Chondrocyte (in vitro differentiated cells): ENCODE measurements around the gene PFDN6. TPM values are rescaled to one million over a fixed set of nuclear protein-coding genes. Genes with fewer than 3 reads are reported as not detected.

Source experiments
- DNase-seq: peaks from one replicate; pipeline ENCODE4 v3.0.0; 2021; ENCODE audit warnings: mixed read lengths, low spot score
- H3K27ac Mint-ChIP-seq: one replicate; pipeline ENCODE4 v1.8.0; 2021; ENCODE audit warnings: mild to moderate bottlenecking, moderate library complexity, mixed read lengths; ENCODE audit not compliant: unreplicated experiment
- H3K27me3 Mint-ChIP-seq: 2 replicates; pipeline ENCODE4 v1.8.0; 2021; ENCODE audit warnings: low read depth, mixed read lengths
- H3K36me3 Mint-ChIP-seq: 2 replicates; pipeline ENCODE4 v1.8.0; 2021; ENCODE audit warnings: low read depth, mixed read lengths
- H3K4me1 Mint-ChIP-seq: 2 replicates; pipeline ENCODE4 v1.8.0; 2021; ENCODE audit warnings: low read depth, mild to moderate bottlenecking, mixed read lengths
- H3K4me3 Mint-ChIP-seq: one replicate; pipeline ENCODE4 v1.8.0; 2021; ENCODE audit warnings: mild to moderate bottlenecking, moderate library complexity, mixed read lengths; ENCODE audit not compliant: unreplicated experiment
- H3K9me3 Mint-ChIP-seq: 2 replicates; pipeline ENCODE4 v1.8.0; 2021; ENCODE audit warnings: low read depth, mixed read lengths
- total RNA-seq: library from RNA; stranded (reverse); gene quantifications from 3 replicates; pipeline ENCODE4 v1.2.1, GENCODE V29; 2021
- TF ChIP-seq, protein P1 (sequence below): fragments of 200-600 bp; sonication (generic); IDR thresholded peaks from 2 replicates; pipeline ENCODE4 v1.5.0; 2021; ENCODE audit warnings: antibody characterized with exemption, mild to moderate bottlenecking, moderate library complexity

The PFDN6 gene
- total RNA-seq, 1 donor from 2014 or later, result 25.3 TPM

DNA sequence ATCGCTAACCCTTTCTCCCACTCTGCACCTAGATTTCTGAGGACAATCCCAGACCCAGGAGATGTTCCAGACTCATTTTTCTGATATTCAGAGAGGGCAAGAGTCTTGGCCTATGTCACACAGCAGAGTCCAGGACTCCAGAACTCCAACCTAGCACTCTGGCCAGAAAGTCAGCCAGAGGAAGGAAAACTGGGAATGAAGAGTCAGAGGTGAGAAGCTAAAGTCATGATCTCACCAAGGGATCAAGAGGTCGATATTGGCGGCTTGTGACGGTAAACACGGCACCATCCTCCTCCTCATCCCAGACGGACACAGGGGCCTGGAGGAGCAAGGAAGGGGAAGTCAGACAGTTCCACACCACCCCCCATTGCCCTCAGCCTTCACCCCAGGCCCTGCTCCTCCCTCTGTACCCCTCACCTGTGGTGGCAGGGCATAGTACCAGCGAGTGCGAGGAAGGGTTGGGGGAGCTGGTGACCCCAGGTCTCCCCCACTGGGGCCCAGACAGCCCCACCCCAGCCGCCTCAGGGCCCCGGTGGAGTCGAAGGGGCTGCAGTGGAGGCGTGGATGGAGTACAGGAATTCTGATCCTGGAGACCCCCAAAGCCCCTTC is 7.5 kb downstream of the PFDN6 start:
- H3K36me3 Mint-ChIP-seq, result peaks cover 8% of the 10 kb centered on the region
- H3K27me3 Mint-ChIP-seq, result no peaks in the 10 kb centered on the region
- H3K27ac Mint-ChIP-seq, result peak overlapping the region; percentile 74
- H3K9me3 Mint-ChIP-seq, result no peaks in the 10 kb centered on the region
- TF ChIP-seq, protein P1, sequence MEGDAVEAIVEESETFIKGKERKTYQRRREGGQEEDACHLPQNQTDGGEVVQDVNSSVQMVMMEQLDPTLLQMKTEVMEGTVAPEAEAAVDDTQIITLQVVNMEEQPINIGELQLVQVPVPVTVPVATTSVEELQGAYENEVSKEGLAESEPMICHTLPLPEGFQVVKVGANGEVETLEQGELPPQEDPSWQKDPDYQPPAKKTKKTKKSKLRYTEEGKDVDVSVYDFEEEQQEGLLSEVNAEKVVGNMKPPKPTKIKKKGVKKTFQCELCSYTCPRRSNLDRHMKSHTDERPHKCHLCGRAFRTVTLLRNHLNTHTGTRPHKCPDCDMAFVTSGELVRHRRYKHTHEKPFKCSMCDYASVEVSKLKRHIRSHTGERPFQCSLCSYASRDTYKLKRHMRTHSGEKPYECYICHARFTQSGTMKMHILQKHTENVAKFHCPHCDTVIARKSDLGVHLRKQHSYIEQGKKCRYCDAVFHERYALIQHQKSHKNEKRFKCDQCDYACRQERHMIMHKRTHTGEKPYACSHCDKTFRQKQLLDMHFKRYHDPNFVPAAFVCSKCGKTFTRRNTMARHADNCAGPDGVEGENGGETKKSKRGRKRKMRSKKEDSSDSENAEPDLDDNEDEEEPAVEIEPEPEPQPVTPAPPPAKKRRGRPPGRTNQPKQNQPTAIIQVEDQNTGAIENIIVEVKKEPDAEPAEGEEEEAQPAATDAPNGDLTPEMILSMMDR, result no peak
- peak overlapping the region; percentile 98 for H3K4me3 Mint-ChIP-seq
- H3K4me1 Mint-ChIP-seq, result peaks cover 36% of the 10 kb centered on the region
- no peak for DNase-seq

DNA sequence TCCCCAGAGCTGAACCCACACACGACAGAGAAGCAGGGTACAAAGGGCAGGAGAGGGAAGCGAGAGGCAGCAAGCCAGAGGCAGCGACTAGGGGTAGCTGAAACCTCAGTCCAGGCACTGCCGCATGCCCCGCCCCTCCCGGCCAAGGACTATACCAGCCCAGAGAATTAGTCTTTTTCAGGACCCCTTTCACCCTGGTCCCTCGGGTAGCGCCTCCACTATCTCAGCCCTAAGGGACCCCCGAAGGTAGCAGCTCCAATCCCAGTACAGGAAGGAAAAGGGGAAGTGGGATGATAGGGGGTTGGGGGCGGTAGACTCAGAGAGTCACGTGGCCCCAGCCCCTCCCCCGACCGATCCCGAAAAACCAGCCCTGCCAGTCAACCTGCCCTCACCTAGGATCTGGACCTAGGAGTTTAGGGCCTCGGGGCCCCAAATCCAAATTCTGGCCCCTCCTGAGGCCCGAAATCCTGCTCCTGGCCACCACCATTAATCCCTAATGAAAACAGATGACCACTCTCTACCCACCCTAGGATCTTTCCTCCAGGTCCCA is 8.1 kb downstream of the PFDN6 start:
- peak overlapping the region; percentile 74 for H3K27ac Mint-ChIP-seq
- TF ChIP-seq, protein P1, result no peak
- H3K4me1 Mint-ChIP-seq, result peaks cover 36% of the 10 kb centered on the region
- DNase-seq, result no peak
- H3K36me3 Mint-ChIP-seq, result peaks cover 7% of the 10 kb centered on the region
- H3K4me3 Mint-ChIP-seq, result peak overlapping the region; percentile 98
- H3K27me3 Mint-ChIP-seq, result no peaks in the 10 kb centered on the region
- H3K9me3 Mint-ChIP-seq, result no peaks in the 10 kb centered on the region

DNA sequence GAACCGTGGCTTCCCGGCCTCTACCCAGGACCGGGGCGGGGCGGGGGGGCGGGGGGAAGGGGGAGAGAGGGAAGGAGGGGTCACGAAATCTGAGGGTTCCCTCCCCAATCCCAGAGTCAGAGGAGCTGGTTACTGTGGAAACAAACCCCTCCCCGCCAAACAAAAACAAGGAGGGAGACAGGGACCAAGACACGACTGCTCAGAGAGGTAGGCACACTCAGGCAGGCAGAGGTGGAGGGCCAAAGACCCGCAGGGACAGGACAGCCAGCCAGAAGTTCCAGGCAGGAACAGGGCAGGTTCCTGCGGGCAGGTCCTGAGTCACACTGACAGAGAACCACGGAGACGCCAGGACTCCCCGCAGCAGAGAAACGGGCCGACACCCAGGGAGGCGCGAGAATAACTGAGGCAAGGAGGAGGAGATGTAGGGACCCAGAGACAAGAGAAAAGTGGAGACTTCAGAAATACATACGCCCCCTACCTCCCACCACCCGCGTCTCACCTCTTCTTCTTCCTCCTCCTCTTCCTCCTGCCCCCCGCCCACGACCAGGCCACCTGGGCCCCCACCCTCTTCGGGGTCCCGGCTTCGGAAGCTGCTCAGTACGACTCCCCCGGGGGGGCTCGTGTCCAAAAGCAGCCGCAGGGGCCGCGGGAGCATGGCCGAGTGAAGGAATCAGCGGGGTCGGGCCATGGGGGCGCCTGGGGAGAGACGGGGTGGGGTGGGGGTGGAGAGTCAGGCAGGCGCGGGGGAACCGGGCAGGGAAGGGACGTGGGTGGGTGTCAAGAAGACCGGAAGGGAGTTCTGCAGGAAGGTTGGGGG is 8.8 kb downstream of the PFDN6 start:
- Mint-ChIP-seq H3K27ac (peak overlapping the region; percentile 99), H3K4me3 (peak overlapping the region; percentile 98), H3K27me3 (no peaks in the 10 kb centered on the region), H3K4me1 (peaks cover 36% of the 10 kb centered on the region), H3K9me3 (no peaks in the 10 kb centered on the region), H3K36me3 (peaks cover 7% of the 10 kb centered on the region)
- TF ChIP-seq, protein P1, result peak; percentile 42
- DNase-seq, result no peak

DNA sequence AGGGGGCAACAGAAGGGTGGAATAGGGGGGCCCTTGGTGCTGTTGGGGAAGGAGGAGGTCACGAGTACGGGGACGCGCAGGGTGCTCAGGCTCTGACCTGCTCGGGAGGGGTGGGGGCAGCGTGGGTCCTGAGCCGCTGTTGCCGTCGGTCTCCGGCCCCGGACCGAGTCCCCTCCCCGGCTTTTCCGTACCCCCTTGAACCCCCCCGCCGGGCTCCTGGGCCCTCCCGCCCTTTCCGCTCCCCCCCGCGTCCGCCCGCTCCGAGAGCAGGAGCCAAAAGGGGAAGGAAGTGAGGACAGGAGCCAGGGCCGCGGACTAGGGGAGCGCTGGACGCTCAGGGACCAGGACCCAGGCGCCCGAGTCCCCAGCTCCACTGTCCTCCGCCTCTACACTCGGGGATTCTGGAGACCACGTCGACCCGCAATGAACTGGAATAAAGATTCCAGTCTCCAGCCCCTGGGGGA is 9.4 kb downstream of the PFDN6 start, which contains the start of gene RGL2:
TSS of gene RGL2 (minus strand) at position 170 of the 464 bp plus-strand sequence. CDS start 332 bp downstream, outside the sequence.
- Mint-ChIP-seq H3K27me3 (no peaks in the 10 kb centered on the region), H3K4me3 (peak within 1 kb of the TSS; percentile 98), H3K27ac (peak within 1 kb of the TSS; percentile 99), H3K36me3 (peaks cover 10% of the 10 kb centered on the region), H3K4me1 (peaks cover 36% of the 10 kb centered on the region), H3K9me3 (no peaks in the 10 kb centered on the region)
- no peak for DNase-seq
- TF ChIP-seq, protein P1, result no peak
